Measurements from ENCODE around the gene PCDH9.

PCDH9 gene

DNA sequence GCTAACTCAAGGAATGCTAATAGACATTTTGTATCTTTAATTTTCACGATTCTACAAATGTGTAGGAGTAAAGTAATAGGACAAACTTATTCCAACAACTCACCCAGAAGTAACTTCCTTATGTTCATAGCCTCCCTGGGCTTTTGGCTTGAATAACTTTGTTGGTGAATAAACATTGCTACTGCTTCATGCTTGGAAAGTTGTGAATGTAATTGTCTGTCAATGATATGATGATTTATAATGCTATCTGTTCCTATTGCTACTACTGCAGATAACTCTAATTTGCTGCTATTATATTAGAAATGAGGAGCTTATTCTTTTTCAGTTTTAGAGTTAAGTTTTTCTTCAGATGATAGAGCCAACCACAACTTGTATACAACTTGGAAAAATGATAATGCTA is 307.7 kb downstream of the PCDH9 start:
- TF ChIP-seq, protein P1, sequence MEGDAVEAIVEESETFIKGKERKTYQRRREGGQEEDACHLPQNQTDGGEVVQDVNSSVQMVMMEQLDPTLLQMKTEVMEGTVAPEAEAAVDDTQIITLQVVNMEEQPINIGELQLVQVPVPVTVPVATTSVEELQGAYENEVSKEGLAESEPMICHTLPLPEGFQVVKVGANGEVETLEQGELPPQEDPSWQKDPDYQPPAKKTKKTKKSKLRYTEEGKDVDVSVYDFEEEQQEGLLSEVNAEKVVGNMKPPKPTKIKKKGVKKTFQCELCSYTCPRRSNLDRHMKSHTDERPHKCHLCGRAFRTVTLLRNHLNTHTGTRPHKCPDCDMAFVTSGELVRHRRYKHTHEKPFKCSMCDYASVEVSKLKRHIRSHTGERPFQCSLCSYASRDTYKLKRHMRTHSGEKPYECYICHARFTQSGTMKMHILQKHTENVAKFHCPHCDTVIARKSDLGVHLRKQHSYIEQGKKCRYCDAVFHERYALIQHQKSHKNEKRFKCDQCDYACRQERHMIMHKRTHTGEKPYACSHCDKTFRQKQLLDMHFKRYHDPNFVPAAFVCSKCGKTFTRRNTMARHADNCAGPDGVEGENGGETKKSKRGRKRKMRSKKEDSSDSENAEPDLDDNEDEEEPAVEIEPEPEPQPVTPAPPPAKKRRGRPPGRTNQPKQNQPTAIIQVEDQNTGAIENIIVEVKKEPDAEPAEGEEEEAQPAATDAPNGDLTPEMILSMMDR (IDR thresholded peaks at IDR 0.05; ENCODE audit: borderline replicate concordance, insufficient read depth, low read depth, low read length), result no peak

DNA sequence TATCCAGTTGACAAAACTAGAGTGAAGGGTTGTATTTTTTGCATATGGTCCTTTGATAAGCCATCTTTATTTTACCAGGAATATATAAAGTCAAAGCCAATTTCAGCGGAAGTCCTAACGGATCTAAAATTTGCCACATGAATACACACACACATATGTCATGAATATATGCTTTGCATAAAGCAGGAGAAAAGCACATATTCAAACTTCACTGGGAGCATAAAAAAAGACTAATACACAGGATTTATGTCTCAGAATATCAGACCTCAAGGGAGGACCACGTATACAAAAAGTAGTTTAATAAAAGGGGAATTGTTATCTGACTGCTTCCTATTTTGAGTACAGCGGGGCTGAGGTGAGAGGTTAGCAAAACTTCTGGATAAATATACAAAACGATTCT is 308.7 kb downstream of the PCDH9 start:
- TF ChIP-seq, protein P1 (IDR thresholded peaks at IDR 0.05; ENCODE audit: borderline replicate concordance, insufficient read depth, low read depth, low read length), result no peak

More for the DNA sequence above, 307.7 kb downstream of the PCDH9 start:
- H3K4me3 ChIP-seq (ENCODE audit: low read depth, low read length), result no peak overlapping the region

DNA sequence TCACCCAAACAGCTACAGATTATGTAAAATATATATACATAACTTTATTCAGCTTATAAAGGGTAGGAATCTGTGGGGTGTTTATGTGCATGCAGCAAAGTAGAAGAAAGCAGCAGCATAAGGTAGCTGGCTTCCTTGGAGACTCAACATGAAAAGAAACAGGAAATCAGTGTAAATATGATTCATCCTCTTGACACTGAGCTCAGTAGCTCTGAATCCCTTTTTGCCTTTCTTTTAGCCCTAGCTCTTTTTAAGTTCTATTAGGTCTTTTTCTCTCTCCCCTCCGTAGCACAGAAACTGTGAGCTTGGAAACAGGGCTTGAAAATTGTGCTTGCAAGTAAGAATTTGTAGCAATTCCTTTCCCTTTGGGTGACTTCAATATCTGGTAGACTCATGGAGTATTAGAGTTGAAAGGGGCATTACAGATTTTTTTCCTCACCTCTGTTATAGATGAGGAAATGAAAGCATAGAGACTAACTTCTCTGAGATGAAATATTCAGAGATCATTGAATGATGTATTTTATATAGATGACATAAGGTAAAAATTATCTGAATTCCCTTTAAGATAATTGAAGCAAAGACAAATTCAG is 314.4 kb downstream of the PCDH9 start:
- no peak overlapping the region for H3K4me3 ChIP-seq (ENCODE audit: low read depth, low read length)
- TF ChIP-seq, protein P1 (IDR thresholded peaks at IDR 0.05; ENCODE audit: borderline replicate concordance, insufficient read depth, low read depth, low read length), result no peak

More for the DNA sequence above, 308.7 kb downstream of the PCDH9 start:
- H3K4me3 ChIP-seq (ENCODE audit: low read depth, low read length), result no peak overlapping the region

DNA sequence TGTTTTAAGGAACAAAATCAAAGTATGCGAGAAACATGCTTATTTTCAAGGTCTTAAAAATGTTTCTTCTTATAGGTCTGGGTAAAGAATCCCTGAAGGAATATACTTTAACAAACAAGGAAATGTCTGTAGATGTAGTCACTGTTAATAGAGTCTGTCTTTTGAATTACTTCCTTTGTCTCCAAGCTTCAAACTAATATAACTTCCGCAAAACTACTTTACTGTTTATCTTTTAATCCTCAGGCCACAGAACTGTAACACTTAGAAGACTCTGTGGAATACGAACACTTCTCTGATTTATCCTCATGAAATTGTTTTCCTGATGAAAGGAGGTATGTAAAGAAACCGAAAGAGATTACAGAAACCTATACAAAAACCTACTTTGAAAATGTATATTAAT is 316.0 kb downstream of the PCDH9 start:
- TF ChIP-seq, protein P1 (IDR thresholded peaks at IDR 0.05; ENCODE audit: borderline replicate concordance, insufficient read depth, low read depth, low read length), result no peak
- H3K4me3 ChIP-seq (ENCODE audit: low read depth, low read length), result no peak overlapping the region

DNA sequence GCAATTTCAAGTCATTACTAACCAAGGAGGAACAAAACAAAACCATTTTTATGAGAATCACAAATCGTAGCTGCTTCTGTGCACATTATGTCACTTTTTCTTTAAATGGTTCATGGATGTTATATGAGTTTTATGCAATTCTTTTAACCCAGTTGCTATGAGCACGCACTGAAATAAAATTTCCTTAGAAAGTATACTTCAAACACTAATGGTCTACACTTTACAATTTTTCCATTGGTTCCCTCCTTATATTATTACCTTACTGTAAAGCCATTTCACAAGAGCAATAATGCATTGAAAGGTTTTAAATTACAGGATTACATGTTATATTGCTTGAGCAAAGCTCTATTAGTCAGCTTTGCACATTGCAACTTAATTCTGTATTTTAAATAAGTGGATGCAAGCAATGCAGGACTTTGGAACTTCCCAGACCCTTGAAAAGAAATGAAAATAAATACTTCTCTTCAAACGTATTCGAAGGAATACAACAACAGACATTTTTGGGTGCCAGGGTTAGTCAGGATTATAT is 318.7 kb downstream of the PCDH9 start:
- H3K4me3 ChIP-seq (ENCODE audit: low read depth, low read length), result no peak overlapping the region
- TF ChIP-seq, protein P1 (IDR thresholded peaks at IDR 0.05; ENCODE audit: borderline replicate concordance, insufficient read depth, low read depth, low read length), result no peak

DNA sequence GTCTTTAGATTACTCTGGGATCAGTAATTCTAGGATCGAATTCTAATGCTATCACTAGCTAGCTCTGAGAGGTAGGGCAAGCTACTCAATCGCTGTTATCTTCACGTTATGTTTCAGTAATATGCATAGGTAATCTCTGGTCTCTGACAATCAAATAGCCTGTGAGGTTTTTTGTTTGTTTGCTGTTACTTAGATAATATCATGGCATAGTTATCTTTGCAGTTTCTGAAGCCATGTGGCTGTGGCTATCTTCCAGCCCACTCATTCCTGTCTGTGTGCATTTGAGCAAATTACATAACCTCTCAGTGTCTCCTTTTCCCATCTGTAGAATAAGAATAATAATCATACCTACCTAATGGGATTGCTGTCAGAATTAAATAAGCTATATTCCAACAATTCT is 330.2 kb downstream of the PCDH9 start:
- no peak overlapping the region for H3K4me3 ChIP-seq (ENCODE audit: low read depth, low read length)
- TF ChIP-seq, protein P1 (IDR thresholded peaks at IDR 0.05; ENCODE audit: borderline replicate concordance, insufficient read depth, low read depth, low read length), result no peak

DNA sequence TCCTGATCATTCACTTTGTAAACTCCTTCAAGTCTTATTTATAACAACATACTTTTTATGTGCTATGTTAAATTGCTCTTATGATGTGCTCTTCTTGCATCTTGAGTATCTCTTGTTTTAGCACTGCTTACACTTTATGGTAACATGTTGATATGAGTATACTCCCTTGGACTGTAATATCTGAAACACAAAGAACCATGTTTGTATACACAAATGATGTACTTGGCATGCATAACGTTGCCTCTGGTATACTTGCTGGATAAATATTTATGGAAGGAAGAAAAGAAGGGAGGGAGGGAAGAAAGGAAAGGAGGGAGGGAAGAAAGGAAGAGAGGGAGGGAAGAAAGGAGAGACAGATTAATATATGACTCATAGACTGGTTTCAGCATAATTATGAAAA is 333.2 kb downstream of the PCDH9 start:
- no peak overlapping the region for H3K4me3 ChIP-seq (ENCODE audit: low read depth, low read length)
- TF ChIP-seq, protein P1 (IDR thresholded peaks at IDR 0.05; ENCODE audit: borderline replicate concordance, insufficient read depth, low read depth, low read length), result no peak
